GM19328 (cell line): ENCODE data around the gene USP32.
"Not testable (repeated sequence)": the region's sequence is repeated elsewhere in the genome, so short reads cannot be mapped to it uniquely, and the experiment has no call there.

Source experiments
- ATAC-seq: cut with Tn5 transposase; IDR thresholded peaks from one replicate; pipeline ENCODE4 v1.9.1; 2021; ENCODE audit warnings: mild to moderate bottlenecking, moderate library complexity; ENCODE audit not compliant: unreplicated experiment

Gene USP32

DNA sequence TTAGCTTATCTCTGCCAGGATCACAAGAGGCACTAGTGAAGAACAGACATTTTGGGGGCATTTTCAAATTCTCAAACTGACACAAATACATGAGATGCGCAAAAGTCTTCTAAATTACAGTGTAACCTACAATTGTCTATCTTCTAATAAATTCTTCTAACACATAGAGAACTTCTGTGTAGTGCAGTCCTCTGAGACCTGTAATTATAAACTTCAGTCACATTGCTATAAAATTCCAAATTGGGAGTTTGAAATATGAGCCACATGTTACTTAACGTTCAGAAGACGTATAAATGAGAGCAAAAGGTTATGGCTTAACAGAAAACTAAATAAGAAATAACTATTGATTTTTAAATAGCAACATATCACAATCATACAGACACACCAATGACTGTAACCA is 12.5 kb downstream of the USP32 start:
- not testable (repeated sequence) for ATAC-seq

DNA sequence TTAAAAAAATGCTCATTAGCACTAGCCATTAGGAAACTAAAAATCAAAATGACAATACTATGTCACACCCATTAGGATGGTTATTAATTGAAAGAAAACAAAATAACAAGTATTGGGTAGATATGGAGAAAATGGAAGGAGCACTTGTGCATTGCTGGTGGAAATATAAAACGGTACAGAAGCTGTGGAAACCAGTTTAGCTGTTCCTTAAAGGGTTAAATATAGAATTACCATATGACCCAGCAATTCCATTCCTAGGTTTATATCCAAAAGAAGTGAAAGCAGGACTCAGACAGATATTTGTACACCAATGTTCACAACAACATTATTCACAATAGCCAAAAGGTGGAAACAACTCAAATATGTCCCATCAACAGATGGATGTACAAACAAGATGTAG is 13.7 kb downstream of the USP32 start:
- not testable (repeated sequence) for ATAC-seq

DNA sequence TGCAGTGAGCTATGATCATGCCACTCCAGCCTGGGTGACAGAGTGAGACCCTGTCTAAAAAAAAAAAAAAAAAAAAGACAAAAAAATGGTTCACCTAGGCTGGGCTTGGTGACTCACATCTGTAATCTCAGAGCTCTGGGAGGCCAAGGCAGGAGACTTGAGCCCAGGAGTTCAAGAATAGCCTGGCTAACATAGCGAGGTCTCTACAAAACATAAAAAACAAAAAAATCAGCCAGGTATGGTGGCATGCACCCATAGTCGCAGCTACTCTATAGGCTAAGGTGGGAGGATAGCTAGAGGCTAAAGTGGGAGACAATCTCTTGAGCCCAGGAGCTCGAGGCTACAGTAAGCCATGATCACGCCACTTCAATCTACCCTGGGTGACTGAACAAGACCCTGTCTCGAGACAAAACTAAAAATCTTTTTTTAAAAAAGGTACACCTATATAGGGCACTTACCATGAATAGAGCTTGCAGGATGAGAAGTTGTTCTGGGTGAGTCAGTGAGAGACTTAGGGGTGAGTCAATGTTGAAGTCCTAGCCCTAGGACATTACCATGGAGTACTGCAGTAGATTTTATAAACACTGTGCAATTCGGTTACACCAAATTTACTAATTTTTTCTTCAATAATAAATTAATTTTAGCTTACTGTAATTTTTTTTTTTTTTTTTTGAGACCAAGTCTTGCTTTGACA is 19.0 kb downstream of the USP32 start:
- ATAC-seq: no peak

DNA sequence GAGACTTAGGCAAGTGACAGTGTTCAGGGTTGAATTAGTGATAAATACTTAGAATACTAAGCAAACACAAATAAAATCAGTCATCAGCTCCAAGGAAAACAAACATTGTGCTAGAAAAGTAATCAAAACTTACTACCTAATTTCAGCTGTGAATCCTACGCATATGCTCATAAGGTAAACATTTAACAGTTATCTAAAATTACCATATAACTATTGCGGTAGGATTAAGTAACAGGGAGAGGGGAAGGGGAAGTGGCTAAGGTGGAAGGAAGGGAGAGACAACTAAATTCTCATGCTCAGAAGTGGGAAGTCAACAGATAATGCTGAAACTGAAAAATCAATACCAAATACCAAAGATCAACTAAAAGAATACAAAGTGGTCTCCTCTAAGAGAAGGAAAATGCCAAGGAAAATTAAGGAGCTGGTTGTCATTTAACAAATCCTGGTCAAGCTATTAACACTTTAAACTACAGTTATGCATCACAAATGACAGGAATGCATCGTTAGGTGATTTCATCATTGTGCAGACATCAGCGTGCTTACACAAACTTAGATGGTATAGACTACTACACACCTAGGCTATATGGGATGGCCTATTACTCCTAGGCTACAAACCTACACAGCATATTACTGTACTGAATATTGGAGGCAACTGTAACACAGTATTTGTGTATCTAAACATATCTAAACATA is 20.0 kb downstream of the USP32 start:
- ATAC-seq: no peak

DNA sequence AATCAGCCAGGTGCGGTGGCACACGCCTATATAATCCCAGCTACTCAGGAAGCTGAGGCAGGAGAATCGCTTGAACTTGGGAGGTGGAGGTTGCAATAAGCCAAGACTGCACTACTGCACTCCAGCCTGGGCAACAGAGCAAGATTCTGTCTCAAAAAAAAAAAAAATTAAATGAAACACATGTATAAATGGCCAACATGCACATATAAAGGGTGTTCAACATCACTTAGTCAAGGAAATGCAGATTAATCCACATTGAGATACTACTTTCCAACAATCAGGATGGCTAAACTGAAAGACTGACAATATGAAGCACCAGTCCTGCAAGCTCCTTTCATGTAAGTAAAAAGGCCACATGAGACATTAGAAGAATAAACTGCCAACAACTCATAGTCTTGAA is 20.5 kb downstream of the USP32 start:
- ATAC-seq: no peak

DNA sequence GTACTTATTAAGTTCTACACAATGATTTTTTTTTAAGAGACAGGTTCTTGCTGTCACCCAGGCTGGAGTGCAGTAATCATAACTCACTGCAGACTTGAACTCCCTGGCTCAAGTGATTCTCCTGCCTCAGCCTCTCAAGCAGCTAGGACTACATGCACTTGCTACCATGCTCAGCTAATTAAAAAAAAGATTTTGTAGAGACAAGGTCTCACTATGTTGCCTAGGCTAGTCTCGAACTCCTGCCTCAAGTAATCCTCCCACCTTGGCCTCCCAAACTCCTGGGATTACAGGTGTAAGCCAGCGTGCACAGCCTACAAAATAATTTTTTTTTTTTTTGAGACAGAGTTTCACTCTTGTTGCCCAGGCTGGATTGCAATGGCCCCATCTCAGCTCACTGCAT is 22.2 kb downstream of the USP32 start:
- ATAC-seq: no peak

DNA sequence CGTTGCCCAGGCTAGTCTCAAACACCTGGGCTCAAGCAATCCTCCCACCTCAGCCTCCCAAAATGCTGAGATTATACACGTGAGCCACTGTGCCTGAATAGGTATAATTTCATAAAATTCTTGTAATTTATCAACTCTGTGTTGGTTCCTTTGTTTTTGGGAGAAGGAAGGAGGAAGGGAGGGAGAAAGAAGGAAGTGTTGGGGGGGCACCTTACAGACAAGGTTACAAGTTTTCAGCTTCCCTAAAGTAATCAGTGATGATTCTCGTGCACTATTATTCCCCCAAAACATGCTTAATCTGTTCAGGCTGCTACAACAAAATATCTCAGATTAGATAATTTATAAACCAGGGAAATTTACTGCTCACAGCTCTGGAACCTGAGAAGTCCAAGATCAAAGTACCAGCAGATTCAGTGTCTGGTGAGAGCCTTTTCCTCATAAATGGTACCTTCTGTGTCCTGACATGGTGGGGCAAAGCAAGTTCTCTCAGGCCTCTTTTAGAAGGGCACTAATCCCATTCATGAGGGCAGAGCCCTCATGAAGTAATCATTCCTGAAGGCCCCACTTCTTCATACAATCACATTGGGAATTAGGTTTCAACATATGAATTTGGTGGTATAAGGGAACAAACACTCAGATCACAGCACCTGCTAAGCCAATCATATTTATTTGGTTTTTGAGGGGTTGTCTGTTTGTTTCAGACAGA is 28.1 kb downstream of the USP32 start:
- ATAC-seq: no peak

DNA sequence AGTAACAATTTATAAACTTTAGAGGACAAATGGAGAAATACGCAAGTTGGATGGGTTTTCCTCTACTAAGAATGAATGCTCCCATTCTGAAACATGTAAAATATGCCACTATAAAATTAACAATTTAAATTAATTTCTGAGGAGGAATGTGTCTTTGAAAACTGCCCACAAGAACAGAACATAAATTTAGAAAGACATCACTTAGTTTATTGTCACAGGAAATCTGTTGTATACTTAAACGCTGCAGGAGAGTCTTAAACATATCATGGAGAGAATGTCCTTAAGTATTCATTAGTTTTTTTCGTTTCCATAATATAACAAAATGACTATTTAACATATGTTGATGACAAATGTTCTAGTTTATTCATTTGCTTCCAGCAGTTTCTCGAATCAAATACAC is 29.6 kb downstream of the USP32 start:
- no peak for ATAC-seq

DNA sequence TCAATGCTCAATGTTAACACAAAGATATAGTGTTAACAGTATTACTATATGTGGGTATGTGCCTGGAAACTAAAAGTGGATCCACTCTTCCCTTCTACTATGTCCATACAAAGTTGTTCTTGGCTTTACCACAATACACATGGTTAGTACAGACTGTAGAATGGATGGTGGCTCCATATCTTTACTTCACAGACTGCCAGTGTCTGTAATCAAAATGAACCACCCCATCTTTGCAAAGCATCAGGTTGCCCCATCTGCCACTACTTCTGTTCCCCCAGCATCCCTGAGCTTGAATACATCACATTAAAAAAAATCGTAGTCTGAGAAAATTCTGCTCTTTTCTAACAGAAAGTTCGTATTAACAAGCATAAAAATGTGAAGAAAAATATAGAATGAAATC is 30.0 kb downstream of the USP32 start:
- ATAC-seq: no peak

DNA sequence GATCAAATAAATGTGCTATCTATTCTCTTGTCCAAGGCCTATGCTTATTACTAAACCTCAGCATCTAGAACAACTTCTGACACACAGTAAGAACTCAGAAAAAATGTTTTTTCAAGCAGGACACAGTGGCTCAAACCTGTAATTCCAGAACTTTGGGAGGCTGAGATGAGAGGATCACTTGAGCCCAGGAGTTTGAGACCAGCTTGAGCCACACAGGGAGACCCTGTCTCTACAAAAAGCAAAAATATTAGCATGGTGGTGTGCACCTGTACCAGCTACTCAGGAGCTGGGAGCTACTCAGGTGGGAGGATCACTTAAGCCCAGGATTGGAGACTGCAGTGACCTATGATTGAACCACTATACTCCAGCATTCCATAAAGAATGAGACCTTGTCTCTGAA is 32.5 kb downstream of the USP32 start:
- no peak for ATAC-seq

DNA sequence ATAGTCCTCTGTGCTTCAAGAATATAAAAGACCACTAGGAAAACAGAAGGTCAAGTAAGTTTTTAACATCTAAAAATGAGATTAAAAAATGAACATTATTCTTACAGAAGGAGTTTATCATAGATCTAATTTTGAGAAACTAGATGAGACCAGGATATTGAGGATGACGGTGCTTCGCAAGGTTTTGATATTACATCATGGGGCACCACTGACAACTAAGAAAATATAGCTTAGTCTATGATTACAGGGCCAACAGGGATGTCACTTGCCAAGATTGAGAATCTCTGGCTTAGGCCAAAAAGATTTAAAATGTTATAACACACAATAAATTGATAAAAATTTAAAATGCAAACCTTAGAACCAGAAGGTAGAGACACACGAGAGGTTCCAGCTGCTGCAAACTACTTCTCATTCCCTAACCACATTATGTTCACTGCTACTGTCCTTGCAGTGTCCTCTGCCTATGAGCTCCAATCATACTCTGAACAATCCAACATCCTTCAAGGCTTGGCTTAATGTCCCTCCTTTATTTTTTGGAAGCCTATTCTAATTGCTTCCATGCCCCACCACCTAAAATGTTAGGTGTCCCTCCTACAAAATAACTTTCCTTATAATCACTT is 33.2 kb downstream of the USP32 start:
- no peak for ATAC-seq

DNA sequence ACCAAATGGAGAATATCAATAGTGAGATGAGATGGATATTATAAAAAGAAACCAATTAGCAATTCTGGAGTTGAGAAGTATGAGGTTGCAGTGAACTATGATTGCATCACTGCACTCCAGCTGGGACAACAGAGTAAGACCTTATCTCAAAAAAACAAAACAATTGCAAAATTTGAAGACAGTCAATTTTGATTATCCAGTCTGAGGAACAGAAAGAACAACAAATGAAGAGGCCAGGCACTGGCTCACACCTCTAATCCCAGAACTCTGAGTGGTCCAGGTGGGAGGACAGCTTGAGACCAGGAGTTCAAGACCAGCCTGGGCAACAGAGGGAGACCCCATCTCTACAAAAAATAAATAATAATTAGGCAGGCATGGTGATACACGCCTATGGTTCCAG is 35.0 kb downstream of the USP32 start:
- no peak for ATAC-seq

DNA sequence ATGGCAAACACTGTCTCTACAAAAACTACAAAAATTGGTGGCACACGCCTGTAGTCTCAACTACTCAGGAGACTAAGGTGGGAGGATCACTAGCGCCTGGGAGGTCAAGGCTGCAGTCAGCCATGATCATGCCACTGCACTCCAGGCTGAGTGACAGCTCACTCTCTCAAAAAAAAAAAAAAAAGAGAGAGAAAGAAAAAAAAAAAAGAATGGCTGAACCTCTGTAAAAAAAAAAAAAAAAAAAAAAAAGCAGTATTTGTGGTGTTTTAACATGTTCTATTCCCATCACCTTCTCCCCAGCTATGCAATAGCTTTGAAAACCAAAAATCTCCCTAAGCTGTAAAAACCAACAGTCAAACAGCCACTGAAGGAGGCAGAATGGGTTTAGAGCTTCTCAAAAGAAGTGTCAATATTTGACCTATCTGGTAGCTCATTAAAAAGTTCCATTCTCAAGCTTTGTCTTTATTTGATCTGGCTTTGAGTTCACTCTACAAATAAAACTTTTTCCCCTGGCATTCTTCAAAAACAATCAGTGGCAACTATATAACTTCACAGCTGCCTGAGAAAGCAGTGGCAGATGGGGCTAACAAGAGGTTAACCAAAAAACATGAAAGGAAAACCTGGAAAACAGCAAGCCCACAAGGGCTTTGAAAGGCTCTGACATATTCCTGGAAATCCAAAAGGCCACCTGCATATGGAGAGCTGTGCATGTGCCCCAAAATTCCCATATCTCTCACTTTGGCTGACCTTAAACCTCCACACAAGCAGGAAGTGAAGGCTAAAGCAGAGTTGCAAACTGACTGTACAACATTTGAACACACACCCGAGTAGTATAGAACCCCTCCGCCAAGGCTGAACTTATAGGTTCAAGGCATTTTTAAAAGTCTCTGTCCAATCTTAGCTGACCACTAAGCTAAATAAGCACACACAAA is 36.0 kb downstream of the USP32 start:
- ATAC-seq: no peak

DNA sequence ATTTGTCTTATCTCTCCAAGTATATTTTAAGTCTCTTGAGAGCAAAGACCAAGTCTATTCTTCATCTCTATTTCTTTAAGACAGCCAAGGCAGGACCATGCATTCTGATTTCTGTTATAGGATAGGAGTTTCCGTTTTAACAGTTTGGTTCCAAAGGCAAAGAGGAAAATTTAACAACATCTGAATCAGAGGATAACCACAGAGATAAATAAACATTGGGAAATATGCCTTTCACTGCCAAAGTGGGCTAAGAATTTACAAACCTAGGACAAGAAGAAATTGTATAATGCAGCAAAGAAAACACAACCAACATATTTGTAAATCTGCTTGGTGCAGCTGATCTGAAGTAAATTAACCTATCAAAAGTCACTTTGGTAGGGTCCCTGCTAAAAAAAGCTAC is 37.7 kb downstream of the USP32 start:
- no peak for ATAC-seq

DNA sequence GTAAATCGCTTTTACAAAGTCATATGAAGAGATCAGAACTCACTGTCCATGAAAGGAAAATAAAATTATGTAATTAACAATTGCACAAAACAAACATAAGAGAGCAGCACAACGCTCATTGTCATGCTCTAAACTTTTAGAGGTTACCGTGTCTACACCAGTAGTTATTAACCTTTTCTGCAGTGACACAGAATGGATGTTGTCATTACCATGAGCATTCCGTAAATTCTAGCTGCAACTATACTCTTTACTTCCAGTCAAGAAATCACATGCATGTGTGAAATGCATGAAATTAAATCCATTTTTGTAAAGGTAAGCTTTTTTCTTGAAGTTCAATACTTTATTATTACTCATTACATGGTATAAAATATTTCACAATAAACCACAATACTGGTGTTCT is 38.2 kb downstream of the USP32 start:
- no peak for ATAC-seq

DNA sequence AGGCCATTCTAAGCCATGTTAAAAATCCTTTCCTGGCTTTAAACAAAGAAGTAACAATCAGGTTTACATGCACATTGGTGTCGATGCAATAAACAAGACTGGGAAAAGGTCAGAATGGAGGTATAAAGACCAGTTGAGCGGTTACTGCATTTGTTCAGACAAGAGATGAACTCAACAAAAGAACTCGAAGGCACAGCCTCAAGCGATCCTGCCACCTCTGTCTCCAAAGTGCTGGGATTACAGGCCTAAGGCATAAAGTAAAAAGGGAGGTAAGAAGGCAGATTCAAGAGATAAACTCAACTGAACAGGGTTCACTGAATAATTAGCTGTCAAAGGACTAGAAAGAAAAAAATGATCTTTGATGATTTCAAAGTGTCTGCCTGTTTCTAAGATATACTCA is 39.4 kb downstream of the USP32 start:
- ATAC-seq: no peak

DNA sequence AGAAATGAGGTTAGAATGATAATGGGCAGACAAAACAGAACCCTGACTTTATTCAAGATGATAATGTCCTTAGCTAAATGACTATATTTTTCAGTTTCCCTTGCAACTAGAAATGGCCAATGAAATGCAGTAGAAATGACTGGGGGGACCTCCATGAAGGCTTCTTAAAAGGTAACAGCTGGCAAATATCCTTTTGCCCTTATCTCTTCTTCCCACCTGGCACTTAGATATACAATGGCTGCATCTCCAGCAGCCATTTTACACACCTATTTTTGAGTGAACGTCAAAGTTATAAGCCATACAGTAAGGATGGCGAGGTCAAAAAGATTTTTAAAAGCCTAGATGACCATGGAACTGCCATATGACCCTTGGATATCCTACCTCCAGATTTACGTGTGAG is 39.9 kb downstream of the USP32 start:
- ATAC-seq: no peak

DNA sequence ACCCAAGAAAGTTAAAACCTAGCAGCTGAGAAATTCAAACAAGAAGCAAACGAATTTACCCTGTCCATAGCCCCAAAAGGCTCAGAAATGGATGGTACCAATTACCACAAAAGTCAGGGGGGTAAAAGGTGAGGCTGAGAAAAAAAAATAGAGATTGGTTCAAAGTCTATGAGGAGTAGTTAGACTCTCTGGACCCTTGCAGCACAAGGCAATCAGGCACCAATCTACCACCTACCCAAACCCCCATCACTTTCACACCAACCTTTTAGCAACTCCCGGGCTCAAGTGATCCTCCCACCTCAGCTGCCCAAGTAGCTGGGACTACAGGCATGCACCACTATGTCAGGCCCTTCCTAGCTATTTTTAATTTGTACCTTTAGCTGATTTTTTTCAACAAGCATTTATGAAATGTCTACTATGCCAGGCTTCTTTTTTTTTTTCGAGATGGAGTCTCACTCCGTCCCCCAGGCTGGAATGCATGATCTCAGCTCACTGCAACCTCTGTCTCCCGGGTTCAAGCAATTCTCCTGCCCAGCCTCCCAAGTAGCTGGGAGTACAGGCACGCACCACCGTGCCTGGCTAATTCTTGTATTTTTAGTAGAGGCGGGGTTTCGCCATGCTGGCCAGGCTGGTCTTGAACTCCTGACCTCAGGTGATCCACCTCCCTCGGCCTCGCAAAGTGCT is 40.8 kb downstream of the USP32 start:
- ATAC-seq: no peak

DNA sequence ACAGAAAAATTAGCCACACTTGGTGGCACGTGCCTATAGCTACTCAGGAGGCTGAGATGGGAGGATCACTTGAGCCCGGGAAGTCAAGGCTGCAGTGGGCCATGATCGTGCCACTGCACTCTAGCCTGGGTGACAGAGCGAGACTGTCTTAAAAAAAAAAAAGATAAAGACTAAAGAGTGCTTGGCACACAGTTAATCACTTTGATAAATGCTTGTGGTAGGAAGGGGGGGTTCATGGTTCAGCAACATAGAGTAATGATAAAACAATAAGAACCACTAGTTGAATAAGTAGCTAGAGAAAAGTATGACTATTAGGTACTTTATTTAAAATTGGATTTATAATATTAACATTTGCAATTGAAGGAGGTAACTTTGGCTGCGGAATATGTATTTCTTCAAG is 43.3 kb downstream of the USP32 start:
- no peak for ATAC-seq

DNA sequence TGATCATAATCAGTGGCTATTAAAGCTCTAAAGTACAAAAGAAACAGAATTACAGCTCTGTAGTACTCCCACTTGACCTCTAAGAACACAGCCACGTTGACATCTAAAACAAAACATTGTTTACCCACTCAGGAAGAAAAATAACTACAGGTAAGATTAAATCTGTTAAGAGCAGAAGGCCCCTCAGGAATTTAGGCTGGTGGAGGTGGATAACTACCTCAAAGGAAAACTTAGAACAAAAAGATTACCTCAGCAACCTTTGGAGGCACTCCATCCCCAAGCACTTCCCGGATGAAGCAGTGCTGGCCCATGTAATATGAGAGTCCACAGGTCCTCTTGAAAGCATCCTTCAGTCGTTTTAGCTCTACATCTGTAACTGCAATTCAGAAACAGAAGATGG is 46.7 kb downstream of the USP32 start:
- no peak for ATAC-seq
